ENCODE results near the gene DLL1. TPM values are rescaled to one million over a fixed set of nuclear protein-coding genes. Genes with fewer than 3 reads are reported as not detected.

Gene DLL1
- total RNA-seq, 1 experiment from 2014 or later, result 2.7 TPM

GRCh38 chr6:170298688-170299087, 7.8 kb upstream of the DLL1 start:
- DNase-seq, result no peak
- no peaks in the 10 kb centered on the region; the same call in 1 of the 2 replicates for H3K9me3 ChIP-seq
- no peaks in the 10 kb centered on the region for H3K36me3 ChIP-seq
- no peak overlapping the region for H3K4me3 ChIP-seq
- H3K27me3 ChIP-seq, result peaks cover 24% of the 10 kb centered on the region

GRCh38 chr6:170297576-170298330, 6.9 kb upstream of the DLL1 start:
- Histone ChIP-seq H3K27me3 (peaks cover 33% of the 10 kb centered on the region), H3K36me3 (no peaks in the 10 kb centered on the region), H3K9me3 (no peaks in the 10 kb centered on the region; the same call in 1 of the 2 replicates), H3K4me3 (no peak overlapping the region)
- DNase-seq, result no peak

- H3K36me3 ChIP-seq, result no peaks in the 10 kb centered on the region
- DNase-seq, result no peak
- H3K4me3 ChIP-seq, result no peak overlapping the region
- peaks cover 41% of the 10 kb centered on the region for H3K27me3 ChIP-seq
- H3K9me3 ChIP-seq, result no peaks in the 10 kb centered on the region; the same call in 1 of the 2 replicates
Observed at GRCh38 chr6:170296746-170297575, 6.1 kb upstream of the DLL1 start.

DNA sequence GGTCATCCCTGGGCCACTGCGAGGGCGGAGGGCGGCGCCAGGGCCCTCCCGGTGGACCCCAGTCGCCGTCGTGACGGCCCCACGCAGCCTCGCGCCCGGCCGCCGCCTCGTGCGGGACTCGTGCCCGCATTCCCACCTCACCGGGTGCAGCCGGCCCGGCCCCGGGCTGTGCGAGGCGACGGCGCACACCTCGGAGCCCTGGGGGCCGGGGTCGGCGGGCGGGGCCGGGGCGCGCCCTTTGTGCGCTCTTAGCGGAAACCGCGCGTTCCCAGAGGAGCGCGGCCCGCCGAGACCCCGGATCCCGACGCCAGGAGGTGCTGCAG, 5.5 kb upstream of the DLL1 start:
- H3K9me3 ChIP-seq, result no peaks in the 10 kb centered on the region; the same call in 1 of the 2 replicates
- H3K36me3 ChIP-seq, result no peaks in the 10 kb centered on the region
- no peak overlapping the region for H3K4me3 ChIP-seq
- H3K27me3 ChIP-seq, result peaks cover 47% of the 10 kb centered on the region
- no peak for DNase-seq

DNA sequence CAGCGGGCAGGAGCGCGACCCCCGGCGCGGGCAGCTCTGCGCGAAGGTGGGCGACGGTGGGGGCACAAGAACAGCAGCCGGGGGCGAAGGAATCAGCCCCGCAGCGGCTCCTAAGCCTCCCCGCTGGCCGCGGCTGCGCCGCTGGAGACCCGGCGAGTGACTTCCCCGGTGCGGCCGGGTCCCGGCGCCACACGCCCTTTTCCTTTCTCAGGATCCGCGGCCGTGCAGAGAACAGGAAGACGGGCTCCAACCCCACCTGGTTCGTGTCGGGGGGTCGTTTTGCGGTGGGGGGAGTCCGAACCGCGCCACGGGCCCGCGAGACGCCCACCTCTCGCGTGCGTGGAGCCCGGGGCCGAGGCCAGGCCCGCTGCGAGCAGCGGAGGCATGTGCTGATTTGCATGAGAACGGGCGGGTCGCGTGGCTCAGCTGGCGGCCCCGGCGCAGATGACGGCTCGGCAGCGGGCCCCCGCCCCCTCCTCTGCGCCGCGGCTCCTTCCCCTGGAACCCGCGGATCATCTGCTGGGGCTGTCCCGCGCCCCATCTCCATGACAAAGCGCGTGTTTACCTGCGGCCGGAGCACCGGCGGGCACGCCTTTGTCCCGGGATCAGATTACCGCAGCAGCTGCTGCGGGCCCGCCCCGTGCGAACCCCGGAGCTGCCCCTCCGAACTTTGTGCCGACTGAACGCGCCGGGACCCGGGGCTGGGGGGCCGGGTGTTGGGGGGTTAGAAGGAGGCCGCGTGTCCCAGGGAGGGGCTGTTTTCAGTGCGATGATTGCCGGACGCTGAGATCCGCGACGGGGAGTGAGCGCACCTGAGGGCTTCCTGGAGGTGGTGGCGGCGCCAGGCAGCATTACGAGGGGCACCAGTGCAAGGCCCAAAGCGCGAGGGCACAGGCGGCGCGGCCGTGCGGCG, 4.9 kb upstream of the DLL1 start:
- Histone ChIP-seq H3K9me3 (no peaks in the 10 kb centered on the region), H3K4me3 (peak overlapping the region; percentile 43), H3K27me3 (peaks cover 50% of the 10 kb centered on the region), H3K36me3 (no peaks in the 10 kb centered on the region)
- peak; percentile 38 for DNase-seq

- no peaks in the 10 kb centered on the region for H3K36me3 ChIP-seq
- peaks cover 50% of the 10 kb centered on the region for H3K27me3 ChIP-seq
- no peak overlapping the region; the same call in 1 of the 2 replicates for H3K4me3 ChIP-seq
- DNase-seq, result no peak
- H3K9me3 ChIP-seq, result no peaks in the 10 kb centered on the region
Observed at GRCh38 chr6:170294813-170295509, 4.1 kb upstream of the DLL1 start.

DNA sequence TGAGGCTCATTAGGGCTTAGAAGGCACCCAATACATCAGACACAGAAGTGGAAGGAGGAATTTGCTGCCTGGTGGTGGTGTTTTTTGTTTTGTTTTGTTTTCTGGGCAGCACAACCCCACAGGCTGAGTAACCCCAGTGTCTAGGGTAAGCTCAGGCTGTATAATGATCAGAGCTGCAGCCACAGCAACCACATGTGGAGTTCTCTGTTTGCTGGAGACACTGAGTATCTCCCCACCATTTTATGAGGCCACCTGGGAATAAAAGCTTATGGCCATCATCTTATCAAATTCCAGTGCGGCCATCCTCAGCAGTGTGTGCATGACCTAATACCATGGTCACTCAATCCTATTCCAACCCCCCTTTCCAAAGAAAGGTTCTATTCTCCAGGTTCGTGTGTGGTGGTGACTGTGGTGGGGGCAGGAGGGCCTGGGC, 3.4 kb upstream of the DLL1 start:
- Histone ChIP-seq H3K27me3 (peaks cover 50% of the 10 kb centered on the region), H3K36me3 (no peaks in the 10 kb centered on the region), H3K9me3 (no peaks in the 10 kb centered on the region), H3K4me3 (no peak overlapping the region)
- no peak for DNase-seq

GRCh38 chr6:170293341-170294231, 2.7 kb upstream of the DLL1 start:
- no peak overlapping the region for H3K4me3 ChIP-seq
- H3K9me3 ChIP-seq, result no peaks in the 10 kb centered on the region
- no peaks in the 10 kb centered on the region for H3K36me3 ChIP-seq
- H3K27me3 ChIP-seq, result peaks cover 50% of the 10 kb centered on the region
- DNase-seq, result no peak

DNA sequence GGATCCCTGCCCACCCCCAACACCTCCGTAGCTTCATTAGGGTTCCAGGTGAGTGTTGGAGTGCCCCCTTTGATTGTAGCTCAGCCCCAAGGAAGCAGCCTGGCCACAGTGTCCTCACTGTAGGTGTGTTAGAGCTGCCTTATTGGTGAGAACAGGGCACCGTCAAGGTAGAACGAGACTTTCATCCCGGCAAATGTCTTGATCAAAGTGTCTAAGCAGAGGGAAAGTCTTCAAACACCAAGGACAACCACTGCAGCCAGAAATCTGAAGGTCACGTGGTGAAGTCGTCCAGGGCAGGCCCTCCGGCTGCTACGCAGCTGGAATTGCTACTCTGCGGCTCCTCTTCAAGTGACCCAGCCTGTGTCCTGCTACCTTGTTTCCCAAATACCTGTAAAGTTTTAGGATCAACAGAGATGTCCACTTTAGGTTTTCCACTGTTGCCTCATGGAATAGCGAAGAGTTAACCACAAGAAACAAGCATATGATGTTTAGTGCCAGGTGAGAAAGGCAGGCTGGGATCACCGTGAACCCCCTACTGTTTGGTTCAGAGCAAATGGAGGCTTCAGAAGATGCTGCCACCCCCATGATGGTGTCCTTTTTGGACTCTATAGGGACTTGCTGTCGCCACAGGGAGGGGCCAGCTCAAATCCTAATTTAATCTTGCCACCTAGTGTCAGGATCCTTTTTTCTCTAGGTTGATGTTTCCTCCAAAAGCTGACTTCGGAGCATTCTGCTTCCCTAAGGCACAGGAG, 1.7 kb upstream of the DLL1 start:
- Histone ChIP-seq H3K4me3 (no peak overlapping the region), H3K27me3 (peaks cover 50% of the 10 kb centered on the region), H3K36me3 (no peaks in the 10 kb centered on the region), H3K9me3 (no peaks in the 10 kb centered on the region)
- DNase-seq, result no peak

DNA sequence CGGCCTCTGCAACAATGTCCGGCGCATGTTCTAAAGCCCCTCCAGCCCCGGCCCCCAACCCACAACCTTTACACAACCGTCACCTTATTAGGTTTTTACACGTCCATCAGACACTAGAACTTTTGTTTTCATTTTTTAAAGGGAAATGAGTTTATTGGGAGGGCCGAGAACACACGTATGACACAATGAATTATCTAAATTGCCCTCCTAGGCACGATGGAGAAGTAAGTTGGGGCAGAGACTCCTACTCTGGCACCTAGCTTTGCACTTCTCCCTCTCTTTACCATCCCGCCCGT, 1.2 kb upstream of the DLL1 start:
- Histone ChIP-seq H3K27me3 (peaks cover 50% of the 10 kb centered on the region), H3K9me3 (no peaks in the 10 kb centered on the region), H3K36me3 (no peaks in the 10 kb centered on the region), H3K4me3 (no peak overlapping the region)
- no peak for DNase-seq

DNA sequence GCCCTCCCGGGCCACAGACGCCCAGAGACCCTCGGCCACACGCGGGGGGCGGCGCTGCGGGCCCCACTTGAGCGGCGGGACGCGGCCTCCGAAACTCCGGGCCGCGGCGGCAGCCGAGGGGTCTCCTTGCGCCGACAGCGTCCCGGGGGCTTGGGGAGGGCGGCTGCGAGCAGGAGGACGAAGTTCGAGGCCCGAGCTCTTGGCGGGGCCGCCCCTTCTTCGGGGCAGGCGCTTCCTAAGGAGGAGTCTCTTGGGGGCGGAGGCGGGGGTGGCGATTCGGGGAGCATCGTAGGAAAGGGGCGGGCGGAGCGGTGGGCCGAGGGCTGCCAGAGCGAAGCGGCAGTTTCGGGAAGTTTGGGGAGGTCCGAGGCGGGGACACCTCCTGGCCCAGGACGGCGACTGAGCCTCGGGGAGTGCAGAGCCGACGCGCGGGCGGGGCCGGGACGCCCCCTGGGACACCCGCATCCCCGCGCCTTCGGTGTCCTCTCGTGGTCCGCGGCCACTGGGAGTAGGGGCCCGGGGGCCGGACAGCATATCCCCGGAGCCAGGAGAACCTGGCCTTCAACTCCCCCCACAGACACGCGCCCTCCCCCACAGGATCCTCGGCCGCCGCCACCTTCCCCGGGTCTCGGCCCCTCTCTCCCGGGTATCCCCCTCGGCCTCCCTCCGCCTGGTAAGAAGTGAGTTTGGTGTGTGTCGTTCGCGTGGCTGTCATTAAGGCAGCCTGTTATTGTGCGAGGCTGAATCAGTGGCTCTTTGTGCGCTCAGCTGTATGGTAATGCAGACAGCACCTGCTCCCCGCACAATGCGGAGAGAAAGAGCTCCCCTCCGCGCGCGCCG, 613 bp upstream of the DLL1 start:
- Histone ChIP-seq H3K36me3 (no peaks in the 10 kb centered on the region), H3K27me3 (peaks cover 50% of the 10 kb centered on the region), H3K9me3 (no peaks in the 10 kb centered on the region), H3K4me3 (peak overlapping the region; percentile 31)
- peak; percentile 54 for DNase-seq

DNA sequence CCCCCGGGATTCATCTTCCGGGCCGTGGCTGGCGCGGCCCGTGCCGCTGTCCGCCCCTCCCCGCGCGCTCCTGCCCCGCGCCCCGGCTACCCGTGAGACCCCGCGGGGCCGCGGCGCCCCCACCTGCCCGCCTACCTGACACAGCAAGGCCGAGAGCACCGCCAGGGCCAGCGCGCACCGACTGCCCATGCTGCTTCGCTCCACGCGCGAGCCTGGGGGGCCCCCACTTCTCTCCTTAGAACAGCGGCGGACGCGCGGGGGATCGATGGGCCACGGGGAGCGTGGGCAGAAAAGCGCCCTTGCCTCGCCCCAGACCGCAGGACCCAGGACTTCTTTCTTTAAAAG, 955 bp downstream of the DLL1 start:
- H3K27me3 ChIP-seq, result peaks cover 39% of the 10 kb centered on the region
- no peak for DNase-seq

DNA sequence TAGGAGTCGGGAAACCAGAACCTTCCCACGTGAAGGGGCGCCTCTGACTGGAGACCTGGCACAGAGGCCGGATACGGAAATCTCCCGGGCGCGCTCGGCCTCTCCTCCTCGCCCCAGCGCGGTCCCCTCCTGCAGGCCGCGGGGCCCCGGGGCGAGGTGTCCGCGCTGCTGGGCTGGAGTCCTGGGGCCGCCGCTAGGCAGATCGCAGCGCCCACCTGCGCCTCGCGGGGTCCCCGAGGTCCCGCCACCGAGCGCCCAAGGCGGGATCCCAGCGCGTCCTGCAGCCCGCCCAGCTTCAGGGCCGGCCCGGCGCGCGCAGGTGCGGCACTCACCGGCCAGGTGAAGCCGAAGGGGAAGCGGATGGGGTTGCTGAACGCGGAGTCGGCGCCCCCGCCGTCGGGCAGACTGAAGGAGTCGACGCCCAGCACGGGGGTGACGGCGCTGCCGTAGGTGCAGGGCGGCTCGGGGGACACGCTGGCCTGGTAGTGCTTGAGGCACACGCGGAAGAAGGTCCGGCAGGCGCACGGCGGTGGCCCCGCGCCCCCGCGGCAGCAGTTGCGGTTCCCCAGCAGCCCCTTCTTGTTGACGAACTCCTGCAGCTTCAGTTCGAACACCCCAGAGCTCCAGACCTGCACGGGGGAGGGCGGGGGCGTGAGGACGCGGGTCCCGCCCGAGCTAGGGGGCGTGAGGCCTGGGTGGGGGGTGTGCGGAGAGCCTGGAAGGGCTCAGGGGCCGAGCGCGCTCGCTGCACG, 1.5 kb downstream of the DLL1 start:
- Histone ChIP-seq H3K27me3 (peaks cover 33% of the 10 kb centered on the region), H3K36me3 (no peaks in the 10 kb centered on the region), H3K9me3 (no peaks in the 10 kb centered on the region), H3K4me3 (peak overlapping the region; percentile 64)
- DNase-seq, result no peak

More for the DNA sequence above, 955 bp downstream of the DLL1 start:
- H3K36me3 ChIP-seq, result no peaks in the 10 kb centered on the region
- H3K4me3 ChIP-seq, result peak overlapping the region; percentile 64
- H3K9me3 ChIP-seq, result no peaks in the 10 kb centered on the region

GRCh38 chr6:170288852-170289179, 2.1 kb downstream of the DLL1 start:
- Histone ChIP-seq H3K4me3 (no peak overlapping the region), H3K36me3 (no peaks in the 10 kb centered on the region), H3K27me3 (peaks cover 28% of the 10 kb centered on the region), H3K9me3 (no peaks in the 10 kb centered on the region)
- no peak for DNase-seq

All from MG63 (cell line).